ENCODE measurements around the gene SNX10. TPM values are rescaled to one million over a fixed set of nuclear protein-coding genes. Genes with fewer than 3 reads are reported as not detected.

SNX10 gene
- total and polyA plus RNA-seq, 2 experiments from 2014 or later, result 0.60 to 1.5 TPM

- H3K4me2 ChIP-seq (ENCODE audit: unreplicated experiment), result no peak overlapping the region
- no peaks in the 10 kb centered on the region for H3K27me3 ChIP-seq (replicated peaks; ENCODE audit: insufficient read depth)
- no peaks in the 10 kb centered on the region for H3K4me1 ChIP-seq (ENCODE audit: insufficient read depth)
- no peaks in the 10 kb centered on the region for H3K9me3 ChIP-seq (ENCODE audit: low read depth)
- H3K79me2 ChIP-seq (ENCODE audit: insufficient read depth), result no peaks in the 10 kb centered on the region
- in situ Hi-C loops (cut with MboI), result no loop called here
- no peaks in the 10 kb centered on the region for H3F3A ChIP-seq (ENCODE audit: insufficient read depth)
- H3K27ac ChIP-seq, result no peak overlapping the region
- H2AFZ ChIP-seq, result no peak overlapping the region
- no peaks in the 10 kb centered on the region for H3K9me2 ChIP-seq (ENCODE audit: insufficient read depth)
- H3K9ac ChIP-seq, result no peak overlapping the region
- TF ChIP-seq EZH2phosphoT487 (IDR thresholded peaks at IDR 0.05; ENCODE audit: insufficient read depth, low read depth), result no peak
- TF ChIP-seq EZH2 (IDR thresholded peaks at IDR 0.05; ENCODE audit: insufficient read depth, poor library complexity, severe bottlenecking), result no peak
- no peak for DNase-seq
- 60 to 66% methylated on average over 5 of the region's 5 CpGs for WGBS, 2 experiments (ENCODE audit: low coverage in 1 of 2, low lambda C conversion rate in 2 of 2, missing lambda C conversion rate in 2 of 2)
- no peak overlapping the region for H3K4me3 ChIP-seq
- no peaks in the 10 kb centered on the region for H4K20me1 ChIP-seq (ENCODE audit: insufficient read depth)
- no peaks in the 10 kb centered on the region for H3K36me3 ChIP-seq (ENCODE audit: low read depth)
Observed at GRCh38 chr7:26422761-26423160, 131.1 kb downstream of the SNX10 start.

- no peak overlapping the region for H3K27ac ChIP-seq
- H3K4me2 ChIP-seq (ENCODE audit: unreplicated experiment), result no peak overlapping the region
- H3K9me3 ChIP-seq (ENCODE audit: low read depth), result no peaks in the 10 kb centered on the region
- H3K27me3 ChIP-seq (replicated peaks; ENCODE audit: insufficient read depth), result no peaks in the 10 kb centered on the region
- H3K4me3 ChIP-seq, result no peak overlapping the region
- no peak overlapping the region for H2AFZ ChIP-seq
- no peaks in the 10 kb centered on the region for H3K9me2 ChIP-seq (ENCODE audit: insufficient read depth)
- H3K4me1 ChIP-seq (ENCODE audit: insufficient read depth), result no peaks in the 10 kb centered on the region
- H3K79me2 ChIP-seq (ENCODE audit: insufficient read depth), result no peaks in the 10 kb centered on the region
- no peaks in the 10 kb centered on the region for H3F3A ChIP-seq (ENCODE audit: insufficient read depth)
- H3K36me3 ChIP-seq (ENCODE audit: low read depth), result no peaks in the 10 kb centered on the region
- no peaks in the 10 kb centered on the region for H4K20me1 ChIP-seq (ENCODE audit: insufficient read depth)
- WGBS, 2 experiments (ENCODE audit: low coverage in 1 of 2, low lambda C conversion rate in 2 of 2, missing lambda C conversion rate in 2 of 2), result 23 to 38% methylated on average over 1 of the region's 1 CpG
- DNase-seq, result no peak
- H3K9ac ChIP-seq, result no peak overlapping the region
- TF ChIP-seq EZH2phosphoT487 (IDR thresholded peaks at IDR 0.05; ENCODE audit: insufficient read depth, low read depth) (no peak), EZH2 (IDR thresholded peaks at IDR 0.05; ENCODE audit: insufficient read depth, poor library complexity, severe bottlenecking) (no peak)
- in situ Hi-C loops (cut with MboI), result no loop called here
Observed at GRCh38 chr7:26423436-26423835, 131.8 kb downstream of the SNX10 start.

Other genes starting within 250 kb of the SNX10 start
- gene NFE2L3, start 139.7 kb upstream of the SNX10 start, total RNA-seq (2014; rRNA removed; shearing (Covaris generic)), result 0.76 and 1.4 TPM in 2 replicates
- gene NFE2L3, start 139.7 kb upstream of the SNX10 start, polyA plus RNA-seq (2016; fragmentation: Nextera tagmentation; extraction: Ambion mirVana), result 0.41 and 0.70 TPM in 2 replicates
- gene HNRNPA2B1, start 91.1 kb upstream of the SNX10 start, total RNA-seq (2014; rRNA removed; shearing (Covaris generic)), result 125 and 134 TPM in 2 replicates
- gene HNRNPA2B1, start 91.1 kb upstream of the SNX10 start, polyA plus RNA-seq (2016; fragmentation: Nextera tagmentation; extraction: Ambion mirVana), result 493 and 529 TPM in 2 replicates
- 109 and 122 TPM in 2 replicates for gene CBX3, start 90.1 kb upstream of the SNX10 start, total RNA-seq (2014; rRNA removed; shearing (Covaris generic))
- gene CBX3, start 90.1 kb upstream of the SNX10 start, polyA plus RNA-seq (2016; fragmentation: Nextera tagmentation; extraction: Ambion mirVana), result 71.1 and 73.3 TPM in 2 replicates

Data from GM23248 (cell line).